Subcutaneous abdominal adipose tissue (tissue), 5 donors: ENCODE results near the gene SHC3.

Source experiments
- H3K27ac ChIP-seq: one replicate; pipeline ENCODE4 v1.7.0; 2013; ENCODE audit warnings: low read depth, mild to moderate bottlenecking, inconsistent platforms, low read length, moderate library complexity
- H3K27me3 ChIP-seq, 5 donors: one replicate each; pipeline ENCODE4 v1.7.0; 2013; ENCODE audit warnings: low read length in 5 of 5, inconsistent platforms in 1 of 5; ENCODE audit not compliant: control insufficient read depth in 5 of 5, insufficient read depth in 4 of 5
- H3K36me3 ChIP-seq, 5 donors: one replicate each; pipeline ENCODE4 v1.7.0; 2013; ENCODE audit warnings: low read length in 5 of 5; ENCODE audit not compliant: control insufficient read depth in 5 of 5, insufficient read depth in 5 of 5
- H3K4me1 ChIP-seq, 5 donors: one replicate each; pipeline ENCODE4 v1.7.0; 2013; ENCODE audit warnings: low read length in 5 of 5, mild to moderate bottlenecking in 3 of 5, moderate library complexity in 1 of 5; ENCODE audit not compliant: control insufficient read depth in 5 of 5, insufficient read depth in 5 of 5
- H3K4me3 ChIP-seq, 5 donors: one replicate each; pipeline ENCODE4 v1.7.0; 2013; ENCODE audit warnings: low read length in 5 of 5, low read depth in 1 of 5
- H3K9ac ChIP-seq, 5 donors: one replicate each; pipeline ENCODE4 v1.7.0; 2013; ENCODE audit warnings: low read length in 5 of 5, mild to moderate bottlenecking in 4 of 5, moderate library complexity in 3 of 5
- H3K9me3 ChIP-seq, 5 donors: one replicate each; pipeline ENCODE4 v1.7.0; 2013; ENCODE audit warnings: low read length in 5 of 5; ENCODE audit not compliant: control insufficient read depth in 5 of 5
- donor health status: healthy.
- donor health status: healthy.
- donor health status: healthy.
- donor health status: healthy.
- donor health status: healthy.

Gene SHC3

GRCh38 chr9:89187541-89187940, 8.9 kb upstream of the SHC3 start:
- no peaks in the 10 kb centered on the region for H3K36me3 ChIP-seq
- peaks cover 0 to 4% (median 1%) of the 10 kb centered on the region in 5 donors for H3K9me3 ChIP-seq
- H3K27ac ChIP-seq, result no peak overlapping the region
- H3K4me1 ChIP-seq, result no peaks in the 10 kb centered on the region
- no peak overlapping the region for H3K9ac ChIP-seq
- H3K4me3 ChIP-seq, result no peak overlapping the region
- H3K27me3 ChIP-seq, result peaks cover 0 to 6% (median 0%) of the 10 kb centered on the region in 5 donors

GRCh38 chr9:89186960-89187359, 8.3 kb upstream of the SHC3 start:
- H3K27me3 ChIP-seq, result peaks cover 0 to 6% (median 0%) of the 10 kb centered on the region in 5 donors
- H3K4me1 ChIP-seq, result no peaks in the 10 kb centered on the region
- no peaks in the 10 kb centered on the region for H3K36me3 ChIP-seq
- H3K9ac ChIP-seq, result no peak overlapping the region
- no peak overlapping the region for H3K27ac ChIP-seq
- peaks cover 0 to 3% (median 0%) of the 10 kb centered on the region in 5 donors for H3K9me3 ChIP-seq
- no peak overlapping the region for H3K4me3 ChIP-seq

- Histone ChIP-seq H3K27ac (no peak overlapping the region), H3K9me3 (peaks cover 0 to under 1% (median 0%) of the 10 kb centered on the region in 5 donors), H3K4me1 (peaks cover 0 to under 1% (median 0%) of the 10 kb centered on the region in 5 donors), H3K9ac (no peak overlapping the region), H3K36me3 (no peaks in the 10 kb centered on the region), H3K4me3 (no peak overlapping the region), H3K27me3 (peaks cover 0 to 7% (median 0%) of the 10 kb centered on the region in 5 donors)
Observed at GRCh38 chr9:89185980-89186379, 7.4 kb upstream of the SHC3 start.

GRCh38 chr9:89183146-89183545, 4.5 kb upstream of the SHC3 start:
- Histone ChIP-seq H3K4me1 (peaks cover 10 to 27% (median 23%) of the 10 kb centered on the region in 5 donors), H3K9ac (no peak overlapping the region), H3K27ac (no peak overlapping the region), H3K9me3 (no peaks in the 10 kb centered on the region), H3K27me3 (peaks cover 5 to 16% (median 8%) of the 10 kb centered on the region in 5 donors), H3K4me3 (no peak overlapping the region), H3K36me3 (no peaks in the 10 kb centered on the region)

- H3K9me3 ChIP-seq, result no peaks in the 10 kb centered on the region
- no peak overlapping the region for H3K9ac ChIP-seq
- peaks cover 10 to 32% (median 30%) of the 10 kb centered on the region in 5 donors for H3K4me1 ChIP-seq
- H3K27me3 ChIP-seq, result peaks cover 9 to 21% (median 12%) of the 10 kb centered on the region in 5 donors
- H3K4me3 ChIP-seq, result no peak overlapping the region
- no peak overlapping the region for H3K27ac ChIP-seq
- no peaks in the 10 kb centered on the region for H3K36me3 ChIP-seq
Observed at GRCh38 chr9:89182369-89182768, 3.8 kb upstream of the SHC3 start.

- H3K36me3 ChIP-seq, result no peaks in the 10 kb centered on the region
- H3K4me1 ChIP-seq, result peaks cover 12 to 36% (median 31%) of the 10 kb centered on the region in 5 donors
- peak overlapping the region; percentile 60 for H3K27ac ChIP-seq
- H3K27me3 ChIP-seq, result peaks cover 21 to 36% (median 23%) of the 10 kb centered on the region in 5 donors
- H3K4me3 ChIP-seq, result peak overlapping the region; percentile 51 to 60 (median 55)
- no peaks in the 10 kb centered on the region for H3K9me3 ChIP-seq
- peak overlapping the region in 3 of 5 donors; percentile 33 to 71 (median 49) for H3K9ac ChIP-seq
Observed at GRCh38 chr9:89179895-89180734, 1.5 kb upstream of the SHC3 start.

- Histone ChIP-seq H3K36me3 (no peaks in the 10 kb centered on the region), H3K4me1 (peaks cover 12 to 36% (median 31%) of the 10 kb centered on the region in 5 donors), H3K9me3 (no peaks in the 10 kb centered on the region), H3K9ac (peak overlapping the region in 2 of 5 donors; percentile 33 to 49), H3K27ac (peak overlapping the region; percentile 35), H3K27me3 (peaks cover 22 to 38% (median 26%) of the 10 kb centered on the region in 5 donors), H3K4me3 (peak overlapping the region; percentile 45 to 60 (median 55))
Observed at GRCh38 chr9:89179540-89179894, 899 bp upstream of the SHC3 start.

GRCh38 chr9:89178830-89179539, 367 bp upstream of the SHC3 start:
- H3K27ac ChIP-seq, result no peak overlapping the region
- peaks cover 24 to 36% (median 28%) of the 10 kb centered on the region in 5 donors for H3K27me3 ChIP-seq
- no peaks in the 10 kb centered on the region for H3K36me3 ChIP-seq
- no peaks in the 10 kb centered on the region for H3K9me3 ChIP-seq
- no peak overlapping the region for H3K9ac ChIP-seq
- H3K4me1 ChIP-seq, result peaks cover 12 to 36% (median 31%) of the 10 kb centered on the region in 5 donors
- H3K4me3 ChIP-seq, result peak overlapping the region; percentile 45 to 68 (median 51)

GRCh38 chr9:89177012-89177943, 1.3 kb downstream of the SHC3 start:
- peaks cover 24 to 39% (median 33%) of the 10 kb centered on the region in 5 donors for H3K27me3 ChIP-seq
- no peak overlapping the region for H3K27ac ChIP-seq
- no peak overlapping the region for H3K9ac ChIP-seq
- H3K9me3 ChIP-seq, result no peaks in the 10 kb centered on the region
- no peaks in the 10 kb centered on the region for H3K36me3 ChIP-seq
- H3K4me1 ChIP-seq, result peaks cover 12 to 36% (median 31%) of the 10 kb centered on the region in 5 donors
- peak overlapping the region in 4 of 5 donors; percentile 49 to 68 (median 60) for H3K4me3 ChIP-seq
